Measurements from ENCODE around the gene C10orf67. TPM values are rescaled to one million over a fixed set of nuclear protein-coding genes. Genes with fewer than 3 reads are reported as not detected.

The C10orf67 gene
- total RNA-seq, 1 experiment from 2014 or later, result not detected

- Histone ChIP-seq H2AFZ (ENCODE audit: low read length) (no peak overlapping the region), H2BK15ac (ENCODE audit: low read depth, low read length) (no peak overlapping the region), H4K5ac (ENCODE audit: insufficient read length, low read depth, low read length) (no peak overlapping the region), H4K20me1 (ENCODE audit: control insufficient read depth, insufficient read depth, insufficient read length) (no peaks in the 10 kb centered on the region), H2AK5ac (ENCODE audit: insufficient read length, low read length) (no peak overlapping the region), H3K9me3 (ENCODE audit: control insufficient read depth, low read depth, low read length) (no peaks in the 10 kb centered on the region), H2BK120ac (ENCODE audit: low read depth, low read length, poor library complexity, severe bottlenecking) (no peak overlapping the region), H3K27me3 (ENCODE audit: insufficient read depth, low read length) (peaks cover 93% of the 10 kb centered on the region), H3K4me1 (ENCODE audit: insufficient read depth, low read length) (no peaks in the 10 kb centered on the region), H3K4ac (ENCODE audit: low read depth, low read length) (no peak overlapping the region), H3K79me2 (ENCODE audit: insufficient read depth, low read length) (no peaks in the 10 kb centered on the region), H3K56ac (ENCODE audit: insufficient read length, low read depth, low read length) (no peak overlapping the region), H3K4me2 (ENCODE audit: insufficient read depth, insufficient read length, low read length) (peak overlapping the region; percentile 24), H3K9ac (ENCODE audit: extremely low read depth, insufficient read length, low read length) (no peak overlapping the region), H4K8ac (replicated peaks; ENCODE audit: insufficient read length, low read depth, low read length) (no peak overlapping the region), H3T11ph (ENCODE audit: low read length) (no peak overlapping the region), H2BK20ac (ENCODE audit: low read depth, low read length, poor library complexity, severe bottlenecking) (no peak overlapping the region), H2BK5ac (ENCODE audit: insufficient read length, low read length) (no peak overlapping the region), H4K91ac (ENCODE audit: insufficient read length, low read depth, low read length) (no peak overlapping the region), H2BK12ac (ENCODE audit: insufficient read length, low read depth, low read length) (no peak overlapping the region), H3K14ac (ENCODE audit: insufficient read depth, low read length) (no peak overlapping the region; the same call in 1 of the 2 replicates), H3K27ac (ENCODE audit: insufficient read length, low read depth, low read length) (no peak overlapping the region), H3K23me2 (ENCODE audit: insufficient read length, low read depth, low read length, poor library complexity, severe bottlenecking) (peaks cover 7% of the 10 kb centered on the region), H3K18ac (ENCODE audit: insufficient read length, low read depth, low read length) (no peak overlapping the region), H3K23ac (ENCODE audit: insufficient read length, low read depth, low read length) (no peak overlapping the region), H3K79me1 (ENCODE audit: insufficient read depth, low read depth, low read length, poor library complexity, severe bottlenecking) (no peaks in the 10 kb centered on the region)
- peak; percentile 41 for DNase-seq
- no peak for TF ChIP-seq CTCF (conservative IDR thresholded peaks at IDR 0.05)
- Mint-ChIP-seq H3K4me1 (peaks cover 24 to 51% of the 10 kb centered on the region in 2 experiments), H3K9me3 (peaks cover 6 to 20% of the 10 kb centered on the region in 2 experiments), H3K27ac (no peak overlapping the region), H3K27me3 (ENCODE audit: low read depth) (peaks cover 97% of the 10 kb centered on the region), H3K4me3 (peak overlapping the region in 1 of 2 experiments; percentile 67; a peak in 3 of 5 replicates), H3K36me3 (ENCODE audit: insufficient read depth in 1 of 3, low read depth in 3 of 3) (peaks cover 0 to 1% (median 0%) of the 10 kb centered on the region in 3 experiments; a peak in 2 of 7 replicates)
- WGBS (ENCODE audit: extremely low coverage, insufficient read length, low lambda C conversion rate), result no CpG with 5 or more reads among the region's 70 CpGs
Measured at GRCh38 chr10:23194966-23195845, 149.4 kb downstream of the C10orf67 start.

Measured in H9 (cell line).